ENCODE results near the gene SNAPC1.

DNA sequence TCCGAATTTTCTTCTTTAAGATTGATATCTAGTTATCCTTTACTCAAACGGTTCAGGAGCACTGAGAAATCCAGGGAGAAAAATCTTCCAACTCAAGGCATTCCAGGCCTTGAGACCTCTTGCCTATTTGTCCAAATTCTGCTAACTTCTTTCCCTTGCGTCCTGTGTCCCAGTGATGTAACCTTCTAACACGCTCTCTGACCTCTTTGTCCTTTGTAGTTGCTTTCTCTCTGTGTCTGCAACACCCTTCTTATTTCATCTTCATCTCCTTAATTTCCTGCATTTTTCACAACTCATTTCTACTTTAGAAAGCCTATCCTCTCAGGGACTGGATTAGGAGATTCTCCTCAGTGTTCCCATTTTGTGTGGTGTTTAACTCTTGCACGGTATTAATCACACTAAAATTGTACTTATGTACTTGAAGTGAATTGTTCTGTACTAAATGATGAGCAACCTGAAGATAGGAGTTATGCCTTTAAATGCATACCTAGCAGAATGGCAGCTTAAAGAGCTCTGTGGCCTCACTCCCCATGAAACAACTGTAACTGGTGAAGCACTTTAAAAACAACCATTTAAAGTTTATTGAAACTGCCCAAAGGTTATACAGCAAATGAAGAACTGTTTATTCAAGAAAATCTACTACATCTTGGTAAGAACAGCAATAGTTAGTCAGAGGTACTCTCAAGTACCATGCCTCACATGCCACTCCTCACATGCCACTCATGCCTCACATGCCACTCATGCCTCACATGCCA is 7.4 kb upstream of the SNAPC1 start:
- TF ChIP-seq, protein P1, sequence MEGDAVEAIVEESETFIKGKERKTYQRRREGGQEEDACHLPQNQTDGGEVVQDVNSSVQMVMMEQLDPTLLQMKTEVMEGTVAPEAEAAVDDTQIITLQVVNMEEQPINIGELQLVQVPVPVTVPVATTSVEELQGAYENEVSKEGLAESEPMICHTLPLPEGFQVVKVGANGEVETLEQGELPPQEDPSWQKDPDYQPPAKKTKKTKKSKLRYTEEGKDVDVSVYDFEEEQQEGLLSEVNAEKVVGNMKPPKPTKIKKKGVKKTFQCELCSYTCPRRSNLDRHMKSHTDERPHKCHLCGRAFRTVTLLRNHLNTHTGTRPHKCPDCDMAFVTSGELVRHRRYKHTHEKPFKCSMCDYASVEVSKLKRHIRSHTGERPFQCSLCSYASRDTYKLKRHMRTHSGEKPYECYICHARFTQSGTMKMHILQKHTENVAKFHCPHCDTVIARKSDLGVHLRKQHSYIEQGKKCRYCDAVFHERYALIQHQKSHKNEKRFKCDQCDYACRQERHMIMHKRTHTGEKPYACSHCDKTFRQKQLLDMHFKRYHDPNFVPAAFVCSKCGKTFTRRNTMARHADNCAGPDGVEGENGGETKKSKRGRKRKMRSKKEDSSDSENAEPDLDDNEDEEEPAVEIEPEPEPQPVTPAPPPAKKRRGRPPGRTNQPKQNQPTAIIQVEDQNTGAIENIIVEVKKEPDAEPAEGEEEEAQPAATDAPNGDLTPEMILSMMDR (IDR thresholded peaks at IDR 0.05): no peak
- TF ChIP-seq POLR2AphosphoS5 (IDR thresholded peaks at IDR 0.05): no peak
- TF ChIP-seq POLR2A (IDR thresholded peaks at IDR 0.05): no peak
